Measurements from ENCODE around the gene CDKL2. TPM values are rescaled to one million over a fixed set of nuclear protein-coding genes. Genes with fewer than 3 reads are reported as not detected.

Gene CDKL2
- total RNA-seq, 1 donor from 2014 or later, result 20.6 TPM

Other genes starting within 250 kb of the CDKL2 start
- gene RCHY1, start 116.1 kb downstream of the CDKL2 start, total RNA-seq, result 30.2 TPM
- gene THAP6, start 116.1 kb downstream of the CDKL2 start, total RNA-seq, result 23.5 TPM
- not detected for gene ODAPH, start 74.5 kb downstream of the CDKL2 start, total RNA-seq
- 102 TPM for gene G3BP2, start 42.9 kb upstream of the CDKL2 start, total RNA-seq
- 64.2 TPM for gene USO1, start 94.0 kb upstream of the CDKL2 start, total RNA-seq